Eye (tissue), 1 donor: ENCODE data around the gene ZNF786.
"Not testable (repeated sequence)": the region's sequence is repeated elsewhere in the genome, so short reads cannot be mapped to it uniquely, and the experiment has no call there.

Source experiments
- DNase-seq: peaks from one replicate; pipeline ENCODE4 v3.0.0-alpha.2; 2015

ZNF786 gene

GRCh38 chr7:149081914-149082313, 8.6 kb downstream of the ZNF786 start:
- DNase-seq: no peak

- no peak for DNase-seq
Observed at GRCh38 chr7:149077594-149077993, 12.9 kb downstream of the ZNF786 start.

GRCh38 chr7:149075286-149075685, 15.2 kb downstream of the ZNF786 start:
- no peak for DNase-seq

GRCh38 chr7:149074116-149074885, 16.2 kb downstream of the ZNF786 start:
- DNase-seq: no peak

GRCh38 chr7:149072438-149072775, 18.1 kb downstream of the ZNF786 start:
- no peak for DNase-seq

GRCh38 chr7:149071641-149072437, 18.7 kb downstream of the ZNF786 start:
- peak; percentile 31 for DNase-seq

GRCh38 chr7:149071182-149071635, 19.3 kb downstream of the ZNF786 start:
- no peak for DNase-seq

GRCh38 chr7:149070372-149071125, 20.0 kb downstream of the ZNF786 start:
- DNase-seq: peak; percentile 73

- DNase-seq: no peak
Observed at GRCh38 chr7:149067869-149068268, 22.6 kb downstream of the ZNF786 start.

- DNase-seq: no peak
Observed at GRCh38 chr7:149063476-149063875, 27.0 kb downstream of the ZNF786 start.

- DNase-seq: not testable (repeated sequence)
Observed at GRCh38 chr7:149062217-149062899, 28.2 kb downstream of the ZNF786 start.

- DNase-seq: no peak
Observed at GRCh38 chr7:149060156-149060555, 30.4 kb downstream of the ZNF786 start.

- no peak for DNase-seq
Observed at GRCh38 chr7:149053885-149054284, 36.6 kb downstream of the ZNF786 start.

- DNase-seq: no peak
Observed at GRCh38 chr7:149053384-149053783, 37.1 kb downstream of the ZNF786 start.

GRCh38 chr7:149050941-149051340, 39.6 kb downstream of the ZNF786 start:
- DNase-seq: no peak

- DNase-seq: no peak
Observed at GRCh38 chr7:149048805-149049204, 41.7 kb downstream of the ZNF786 start.

GRCh38 chr7:149046416-149046815, 44.1 kb downstream of the ZNF786 start:
- no peak for DNase-seq

GRCh38 chr7:149043936-149044335, 46.6 kb downstream of the ZNF786 start:
- DNase-seq: no peak

- DNase-seq: no peak
Observed at GRCh38 chr7:149041350-149041749, 49.2 kb downstream of the ZNF786 start.

GRCh38 chr7:149038641-149039040, 51.9 kb downstream of the ZNF786 start:
- not testable (repeated sequence) for DNase-seq

- DNase-seq: no peak
Observed at GRCh38 chr7:149036676-149037075, 53.8 kb downstream of the ZNF786 start.

GRCh38 chr7:149031353-149031910, 59.1 kb downstream of the ZNF786 start:
- no peak for DNase-seq
